ENCODE results near the gene CIITA.

The CIITA gene

GRCh38 chr16:10852948-10853347 lies 24.1 kb upstream of the CIITA start:
- no peak for DNase-seq

DNA sequence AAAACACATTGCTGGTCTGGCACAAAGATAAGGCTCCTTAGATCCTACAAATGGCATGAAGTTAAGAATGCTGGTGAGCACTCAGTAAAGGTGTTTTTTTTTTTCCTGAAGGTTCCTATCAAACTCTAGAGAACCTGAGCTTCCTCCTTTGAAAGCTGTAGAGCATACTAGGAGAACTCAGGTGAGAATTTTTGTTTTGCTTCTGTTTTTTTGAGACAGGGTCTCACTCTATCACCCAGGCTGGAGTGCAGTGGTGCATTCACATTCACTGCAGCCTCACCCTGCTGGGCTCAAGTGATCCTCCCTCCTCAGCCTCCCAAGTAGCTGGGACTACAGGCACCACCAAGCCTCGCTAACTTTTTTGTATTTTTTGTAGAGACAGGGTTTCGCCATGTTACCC lies 21.0 kb upstream of the CIITA start:
- DNase-seq, result no peak

- no peak for DNase-seq
Measured at GRCh38 chr16:10858203-10858602, 18.8 kb upstream of the CIITA start.

DNA sequence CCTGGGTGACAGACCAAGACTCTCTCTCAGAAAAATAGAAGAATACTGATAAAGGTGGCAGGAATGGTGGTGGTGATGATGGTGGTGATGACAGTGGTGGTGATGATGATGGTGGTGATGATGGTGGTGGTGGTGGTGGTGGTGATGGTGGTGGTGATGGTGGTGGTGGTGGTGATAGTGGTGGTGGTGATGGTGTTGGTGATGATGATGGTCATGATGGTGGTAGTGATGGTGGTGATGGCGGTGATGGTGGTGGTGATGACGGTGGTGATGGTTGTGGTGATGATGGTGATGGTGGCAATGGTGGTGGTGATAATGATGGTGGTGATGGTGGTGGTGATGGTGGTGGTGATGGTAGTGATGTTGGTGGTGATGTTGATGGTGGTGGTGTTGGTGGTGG lies 18.0 kb upstream of the CIITA start:
- DNase-seq, result no peak

DNA sequence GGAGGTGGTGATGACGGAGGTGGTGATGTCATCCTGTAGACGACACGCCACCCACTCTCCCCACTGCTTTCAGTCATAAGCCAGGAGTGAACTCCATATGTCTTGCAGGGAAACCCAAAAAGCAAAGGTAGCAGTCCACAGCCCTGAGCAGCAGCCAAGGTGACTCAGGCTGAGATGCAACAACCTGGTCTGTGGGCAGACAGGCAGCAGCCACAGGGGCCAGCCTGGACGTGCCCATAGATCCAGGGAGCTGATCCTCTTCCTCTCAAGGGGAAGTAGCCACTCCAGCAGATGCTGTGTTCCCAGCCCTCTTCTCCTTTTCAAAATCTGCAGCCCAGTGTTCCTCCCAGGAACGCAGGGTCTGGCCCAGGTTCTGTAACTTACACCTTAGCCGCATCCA lies 17.3 kb upstream of the CIITA start:
- DNase-seq, result no peak

DNA sequence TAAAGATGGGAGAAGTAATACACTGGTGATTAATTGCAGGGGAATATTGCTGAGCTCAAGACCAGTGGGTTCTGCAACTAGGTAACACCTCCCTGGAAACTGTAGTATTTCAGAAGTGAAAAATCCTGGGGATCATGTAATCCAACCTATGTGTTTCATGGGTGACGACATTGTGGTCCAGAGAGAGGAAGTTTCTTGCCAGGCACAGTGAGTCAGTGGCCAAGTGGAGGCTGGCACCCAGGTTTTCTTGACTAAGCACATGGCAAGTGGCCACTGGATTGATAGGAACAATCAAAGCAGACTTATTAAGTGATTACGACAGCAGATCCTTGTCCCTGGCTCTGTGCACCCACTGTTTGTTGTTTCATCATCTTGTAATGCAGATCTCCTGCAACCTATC lies 14.6 kb upstream of the CIITA start:
- peak; percentile 43 for DNase-seq

GRCh38 chr16:10865991-10866966 lies 10.7 kb upstream of the CIITA start:
- no peak for DNase-seq

DNA sequence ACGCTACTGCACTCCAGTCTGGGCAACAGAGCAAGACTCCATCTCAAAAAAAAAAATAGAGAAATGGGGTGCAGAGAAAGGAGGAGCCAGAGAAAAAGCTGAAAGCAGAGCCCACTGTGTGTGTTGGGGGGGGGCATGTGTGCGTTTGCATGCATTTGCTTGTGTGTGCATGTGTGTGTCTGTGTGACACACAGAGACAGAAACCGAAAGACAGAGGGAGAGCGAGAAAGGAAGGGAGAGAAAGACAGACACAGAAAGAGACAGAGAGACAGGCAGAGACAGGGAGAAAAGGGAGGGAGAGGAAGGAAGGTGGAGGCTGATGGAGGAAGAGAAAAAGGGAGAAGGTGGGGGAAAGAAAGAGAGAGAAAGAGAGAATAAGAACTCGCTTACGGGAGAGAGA lies 9.8 kb upstream of the CIITA start:
- DNase-seq, result no peak

DNA sequence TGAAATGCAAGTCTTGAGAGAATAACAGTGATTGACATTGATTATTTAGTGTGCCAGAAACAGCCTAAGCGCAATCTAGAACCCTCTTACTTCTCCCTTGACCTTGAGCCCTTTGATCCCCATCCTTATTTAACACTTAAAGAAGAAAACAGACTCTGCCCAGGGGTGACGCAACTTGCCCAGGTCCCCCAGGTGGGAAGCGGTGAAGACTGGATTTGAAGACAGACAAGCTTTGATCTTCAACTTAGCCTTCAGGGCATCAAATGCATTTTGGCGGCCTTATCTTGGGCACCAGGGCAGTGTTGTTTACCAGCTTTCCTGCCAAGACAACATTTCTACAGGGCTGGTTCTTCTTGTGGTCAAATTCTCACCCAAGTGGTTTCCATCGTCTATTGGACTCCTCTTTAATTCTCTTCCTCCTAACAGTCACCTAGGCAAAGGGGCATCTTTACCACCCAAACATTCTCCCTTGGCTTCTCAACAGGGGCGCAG lies 8.9 kb upstream of the CIITA start:
- no peak for DNase-seq

GRCh38 chr16:10868596-10869469 lies 8.2 kb upstream of the CIITA start:
- peak; percentile 83 for DNase-seq

DNA sequence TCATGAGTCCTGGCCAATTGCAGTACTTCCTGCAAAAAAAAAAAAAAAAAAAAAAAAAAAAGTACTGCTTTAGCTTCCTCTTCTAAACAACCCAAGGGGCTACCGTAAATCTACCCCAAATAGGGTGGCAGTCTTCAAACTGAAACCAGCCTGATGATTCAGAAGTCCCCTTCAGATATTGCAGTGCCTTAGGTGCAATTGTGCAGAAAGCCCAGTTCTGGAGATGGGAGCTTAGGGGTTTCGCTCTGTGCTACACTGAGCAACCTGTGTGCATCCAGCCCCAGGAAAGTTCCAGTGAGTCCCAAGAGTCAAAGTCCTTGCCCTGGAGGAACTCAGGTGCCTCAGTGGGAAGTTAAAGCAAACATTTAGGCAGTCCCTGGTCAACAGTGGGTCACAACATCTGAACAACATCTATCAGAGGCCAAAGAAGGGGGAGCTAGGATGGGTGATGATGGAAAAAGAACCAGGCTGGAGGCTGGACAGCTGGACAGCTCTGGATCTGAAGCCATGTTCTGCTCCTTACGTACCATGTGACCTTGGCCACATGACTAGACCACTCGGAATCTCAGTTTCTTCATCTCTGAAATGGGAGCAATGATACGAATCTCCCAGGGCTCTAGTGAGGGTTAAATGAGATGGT lies 6.7 kb upstream of the CIITA start:
- no peak for DNase-seq

- DNase-seq, result no peak
Measured at GRCh38 chr16:10870808-10871156, 6.2 kb upstream of the CIITA start.

- peak; percentile 83 for DNase-seq
Measured at GRCh38 chr16:10871157-10871991, 5.6 kb upstream of the CIITA start.

DNA sequence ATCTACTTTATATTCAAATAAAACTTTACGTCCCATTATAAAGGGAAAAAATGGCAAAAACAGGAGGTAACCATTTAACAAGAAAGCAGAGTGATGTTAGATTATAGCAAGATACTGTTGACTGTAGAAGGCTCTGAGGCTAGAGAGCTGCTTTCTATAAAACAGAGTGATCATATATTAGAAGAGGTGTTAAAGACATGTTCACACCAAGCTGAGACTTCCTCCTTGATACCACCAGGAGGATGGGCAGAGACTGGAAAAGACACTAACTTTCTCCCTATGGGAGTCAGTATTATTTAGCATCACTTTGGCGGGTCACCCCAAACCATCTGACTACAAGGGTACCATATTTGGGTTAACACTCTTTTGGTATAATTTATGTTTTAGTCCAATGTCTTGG lies 687 bp upstream of the CIITA start:
- DNase-seq, result no peak

DNA sequence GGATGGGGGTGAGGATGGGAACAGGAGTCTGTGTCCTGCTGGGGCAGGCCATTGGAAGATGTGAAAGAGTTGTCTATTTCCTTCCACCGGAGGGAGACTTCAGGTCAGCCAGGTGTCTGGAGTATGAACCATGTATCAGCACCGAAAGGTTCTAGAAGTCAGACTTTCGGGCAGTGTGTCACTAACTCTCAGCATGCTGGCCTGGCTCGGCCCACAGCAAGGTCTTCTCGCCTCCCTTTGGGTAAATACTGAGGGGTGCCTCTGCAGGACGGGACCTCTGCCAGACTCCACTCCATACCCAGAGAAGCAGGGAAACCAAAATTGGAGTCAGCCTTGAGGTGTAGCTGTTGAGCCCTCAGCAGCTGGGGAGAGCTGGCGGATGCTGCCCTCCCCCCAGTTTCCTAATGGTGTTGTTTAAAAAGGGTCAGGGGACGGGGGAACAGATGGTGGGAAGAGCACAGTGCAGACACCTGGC lies 507 bp downstream of the CIITA start:
- no peak for DNase-seq

DNA sequence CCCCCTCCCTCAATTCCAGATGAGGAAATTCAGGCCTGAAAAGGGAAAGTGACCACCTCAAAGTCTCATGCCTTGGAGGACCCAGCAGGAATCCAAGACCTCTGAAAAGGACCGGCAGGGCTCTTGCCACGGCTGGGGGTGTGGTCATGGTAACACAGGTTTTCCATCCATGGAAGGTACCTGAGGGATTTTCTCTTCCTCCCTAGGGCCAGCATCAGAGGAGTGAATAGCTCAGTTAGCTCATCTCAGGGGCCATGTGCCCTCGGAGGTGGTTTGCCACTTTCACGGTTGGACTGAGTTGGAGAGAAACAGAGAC lies 1.3 kb downstream of the CIITA start:
- no peak for DNase-seq

GRCh38 chr16:10878644-10879501 lies 1.9 kb downstream of the CIITA start:
- no peak for DNase-seq

DNA sequence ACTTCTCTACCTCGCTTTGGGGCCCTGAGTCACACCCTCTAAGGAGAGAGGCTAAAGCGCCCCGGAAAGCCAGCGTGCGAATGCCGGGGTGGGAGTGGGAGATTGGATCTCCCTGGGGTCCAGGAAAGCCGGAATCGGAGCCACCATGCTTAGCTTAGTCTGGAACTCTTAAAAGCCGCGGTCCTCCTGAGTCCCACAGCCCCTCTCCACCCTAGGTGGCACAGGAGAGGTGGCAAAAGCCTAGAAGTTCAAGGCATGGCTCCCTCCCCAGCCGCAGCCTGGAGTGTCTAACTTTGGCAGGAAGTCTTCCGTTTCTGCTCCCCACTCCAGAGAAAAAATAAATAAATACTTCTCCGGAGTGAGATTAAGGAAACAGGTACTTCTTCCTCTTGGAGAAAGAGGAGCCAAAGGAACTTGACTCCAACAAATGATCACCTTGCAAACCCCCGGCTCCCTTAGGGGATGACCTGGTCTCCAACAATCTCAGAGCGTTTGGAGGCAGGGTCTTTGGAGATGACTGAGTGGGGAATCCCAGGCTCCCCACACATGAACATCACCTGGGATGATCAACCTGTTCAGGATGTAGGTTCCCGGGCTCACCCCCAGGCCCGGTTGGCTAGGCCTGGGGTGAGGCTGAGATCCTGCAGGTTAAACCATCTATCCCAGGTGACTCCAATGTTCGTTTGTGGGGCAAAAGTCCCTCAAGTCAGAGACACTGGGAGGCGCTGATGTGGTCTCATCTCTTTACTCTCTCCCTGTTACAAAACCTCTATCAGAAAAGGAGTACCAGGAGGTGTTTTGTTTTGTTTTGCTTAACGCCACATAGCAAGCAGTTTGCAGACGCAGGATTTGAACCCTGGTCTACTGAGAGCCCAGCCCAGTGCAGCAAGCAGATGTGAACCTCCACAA lies 2.9 kb downstream of the CIITA start:
- no peak for DNase-seq

GRCh38 chr16:10880594-10881452 lies 3.8 kb downstream of the CIITA start:
- DNase-seq, result no peak

Measured in GDM1 (cell line).